Endothelial cell of umbilical vein (primary cell): ENCODE measurements around the gene SNAPC4. TPM values are rescaled to one million over a fixed set of nuclear protein-coding genes. Genes with fewer than 3 reads are reported as not detected.

Experiments used
- BruUV-seq: library from RNA; stranded (reverse); fragments of 400-500 nt; replicated peaks from 2 replicates; lab custom pipeline; 2021; lab: Mats Ljungman, UMichigan
- CTCF ChIA-PET: fragments of 300-600, 350-600 bp; sonication (Branson Sonifier 250); formaldehyde crosslinking; loops from one replicate; lab custom pipeline; 2021; ENCODE audit warnings: antibody characterized with exemption, inconsistent platforms; lab: Charles Lee
- POLR2A ChIA-PET: fragments of 300-600, 350-600 bp; sonication (Branson Sonifier 250); formaldehyde crosslinking; loops from one replicate; lab custom pipeline; 2021; ENCODE audit warnings: antibody characterized with exemption, inconsistent platforms; lab: Charles Lee
- DNase-seq: peaks from one replicate; pipeline ENCODE4 v3.0.0-alpha.2; 2011; ENCODE audit warnings: low read depth, low spot score
- FAIRE-seq: peaks from 2 replicates; lab custom pipeline; 2011; peaks lifted over from hg19 to GRCh38; lab: Jason Lieb, UNC
- H2AFZ ChIP-seq: 2 replicates; pipeline ENCODE4 v1.6.0; 2012; ENCODE audit warnings: low read depth, low read length, control low read depth, inconsistent platforms
- H3K27ac ChIP-seq: 2 replicates; pipeline ENCODE4 v1.5.1; 2011; ENCODE audit warnings: low read depth, mild to moderate bottlenecking, control low read depth, low read length, moderate library complexity; ENCODE audit not compliant: insufficient read depth
- H3K27me3 ChIP-seq, 2 experiments: 2 replicates each; pipeline versions ENCODE4 v1.6.0 to v1.6.1; 2011; ENCODE audit warnings: low read length in 2 of 2, mixed read lengths in 1 of 2; ENCODE audit not compliant: control insufficient read depth in 2 of 2, insufficient read depth in 2 of 2
- H3K36me3 ChIP-seq, 2 experiments: 2 replicates in 1 of 2; 3 replicates in 1 of 2; pipeline ENCODE4 v1.5.1; 2011; ENCODE audit warnings: low read length in 2 of 2, mild to moderate bottlenecking in 1 of 2, moderate library complexity in 1 of 2; ENCODE audit not compliant: control insufficient read depth in 2 of 2, insufficient read depth in 2 of 2; ENCODE audit errors: extremely low read depth in 1 of 2
- H3K4me1 ChIP-seq: 3 replicates; pipeline ENCODE4 v1.5.1; 2011; ENCODE audit warnings: mild to moderate bottlenecking, low read length; ENCODE audit not compliant: control insufficient read depth, insufficient read depth; ENCODE audit errors: extremely low read depth
- H3K4me2 ChIP-seq: 2 replicates; pipeline ENCODE4 v1.6.1; 2011; ENCODE audit warnings: low read length, control low read depth, mixed read lengths; ENCODE audit not compliant: insufficient read depth
- H3K4me3 ChIP-seq, 3 experiments: fragments of 200-600 bp in 1 of 3; sonication (generic), shearing (Covaris generic) in 1 of 3; replicated peaks in 1 of 3; 2 replicates each; pipeline ENCODE4 v1.5.1; 2011 to 2016; ENCODE audit warnings: control low read depth in 3 of 3, low read length in 3 of 3, mild to moderate bottlenecking in 2 of 3, inconsistent platforms in 1 of 3, low read depth in 1 of 3, moderate library complexity in 1 of 3; ENCODE audit not compliant: insufficient read depth in 1 of 3
- H3K79me2 ChIP-seq: 2 replicates; pipeline ENCODE4 v1.6.0; 2012; ENCODE audit warnings: low read length, inconsistent platforms; ENCODE audit not compliant: control insufficient read depth, insufficient read depth
- H3K9ac ChIP-seq: replicated peaks from 2 replicates; pipeline ENCODE3; 2011; ENCODE audit warnings: low read length, control low read depth; ENCODE audit not compliant: insufficient read depth; ENCODE audit errors: extremely low read depth
- H3K9me1 ChIP-seq: replicated peaks from 3 replicates; pipeline ENCODE4 v1.6.0; 2011; ENCODE audit warnings: mild to moderate bottlenecking, low read length; ENCODE audit not compliant: control insufficient read depth, insufficient read depth; ENCODE audit errors: extremely low read depth
- H3K9me3 ChIP-seq: replicated peaks from 2 replicates; pipeline ENCODE4 v1.5.1; 2012; ENCODE audit warnings: low read length, inconsistent platforms; ENCODE audit not compliant: control insufficient read depth, insufficient read depth
- H4K20me1 ChIP-seq: replicated peaks from 2 replicates; pipeline ENCODE3; 2011; ENCODE audit warnings: mild to moderate bottlenecking, low read length; ENCODE audit not compliant: control insufficient read depth, insufficient read depth; ENCODE audit errors: extremely low read depth
- EZH2 ChIP-seq: IDR thresholded peaks from 2 replicates; pipeline ENCODE4 v1.6.1; 2012; ENCODE audit warnings: borderline replicate concordance, low read depth, mild to moderate bottlenecking, moderate library complexity, low read length, inconsistent platforms; ENCODE audit not compliant: severe bottlenecking
- FOS ChIP-seq: IDR thresholded peaks from 2 replicates; pipeline ENCODE4 v1.6.1; 2011; ENCODE audit warnings: mild to moderate bottlenecking, low read length, moderate library complexity, borderline replicate concordance; ENCODE audit not compliant: insufficient read depth
- GATA2 ChIP-seq: IDR thresholded peaks from 2 replicates; pipeline ENCODE4 v1.7.0; 2011; ENCODE audit warnings: low read depth, mild to moderate bottlenecking, moderate library complexity, mixed read lengths, low read length; ENCODE audit not compliant: insufficient read length, insufficient read depth
- JUN ChIP-seq: IDR thresholded peaks from 2 replicates; pipeline ENCODE4 v1.6.1; 2011; ENCODE audit warnings: borderline replicate concordance, low read depth; ENCODE audit not compliant: insufficient read length, insufficient read depth
- MAX ChIP-seq: IDR thresholded peaks from 2 replicates; pipeline ENCODE4 v1.6.1; 2011; ENCODE audit not compliant: insufficient read depth, insufficient read length
- MYC ChIP-seq: IDR thresholded peaks from one replicate; pipeline ENCODE4 v1.6.1; 2011; ENCODE audit warnings: mild to moderate bottlenecking, low read depth, low read length
- POLR2A ChIP-seq: IDR thresholded peaks from 2 replicates; pipeline ENCODE4 v1.6.1; 2012; ENCODE audit warnings: low read depth, mild to moderate bottlenecking, control low read depth, low read length
- POLR2AphosphoS5 ChIP-seq: IDR thresholded peaks from 2 replicates; pipeline ENCODE4 v1.6.1; 2012; ENCODE audit warnings: low read depth, mild to moderate bottlenecking, control low read depth, low read length, moderate library complexity; ENCODE audit not compliant: insufficient read depth
- dilution Hi-C: fragments of 300-500 bp; cut with MboI; formaldehyde crosslinking; loops from one replicate; pipeline ENCODE4 v1.15.0; 2019; ENCODE audit warnings: low sequenced_read_pairs; ENCODE audit not compliant: extremely low pct_ligation_motif_present
- intact Hi-C: fragments of 100-400 bp; cut with micrococcal nuclease; formaldehyde crosslinking; loops from one replicate; pipeline ENCODE4 v1.10.0; 2022
- polyA plus RNA-seq, 4 experiments: library from polyadenylated mRNA; depleted of rRNA in 3 of 4; stranded (reverse) in 3 of 4; unstranded in 1 of 4; fragments of >200 nt; gene quantifications; 2 replicates each; pipeline versions ENCODE4 v1.2.1 to v1.2.3, GENCODE V29; 2011 to 2012; ENCODE audit warnings: missing spikeins in 1 of 4
- total RNA-seq: library from RNA; stranded (reverse); gene quantifications from 2 replicates; pipeline ENCODE4 v1.2.3, GENCODE V29; 2021
- TF ChIP-seq, protein P1 (sequence below), 2 donors: IDR thresholded peaks; 1 replicate in 1 of 2; 2 replicates in 1 of 2; pipeline ENCODE4 v1.5.1; 2011; ENCODE audit warnings: low read length in 2 of 2, mild to moderate bottlenecking in 2 of 2, moderate library complexity in 2 of 2, control low read depth in 1 of 2, inconsistent platforms in 1 of 2, low read depth in 1 of 2; ENCODE audit not compliant: insufficient read depth in 1 of 2; ENCODE audit errors: extremely low read depth in 1 of 2

The SNAPC4 gene
- total and polyA plus RNA-seq, 2 donors (not counting 3 experiments of a cell fraction or from before 2014, with no cell fraction given) = 6.7 to 17.5 TPM

DNA sequence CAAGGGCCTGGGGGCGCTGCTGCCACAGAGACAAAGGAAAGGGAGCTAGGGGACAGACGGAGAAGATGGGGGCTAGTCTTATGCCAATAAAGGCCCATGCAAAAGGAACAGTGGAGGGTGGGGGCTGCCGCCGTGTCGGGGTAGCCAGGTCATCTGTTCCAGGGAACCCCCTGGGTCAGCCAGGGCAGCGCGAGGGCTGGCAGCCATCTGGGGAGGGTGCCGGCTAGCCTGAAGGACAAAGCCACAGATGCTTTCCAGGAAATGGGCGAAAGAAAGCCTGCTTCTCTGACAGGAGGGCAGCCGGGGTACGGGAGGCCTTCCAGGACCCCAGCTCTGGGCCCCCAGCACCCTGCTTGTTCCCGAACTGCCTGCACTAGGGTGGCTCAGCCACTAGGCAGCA, 24.9 kb downstream of the SNAPC4 start:
- no peaks in the 10 kb centered on the region for H4K20me1 ChIP-seq
- no peak overlapping the region for H2AFZ ChIP-seq
- ChIA-PET POLR2A (no interaction called here), CTCF (no interaction called here)
- intact Hi-C loops = no loop called here
- no peak overlapping the region for H3K9ac ChIP-seq
- H3K4me3 ChIP-seq = no peak overlapping the region
- no peaks in the 10 kb centered on the region for H3K9me1 ChIP-seq
- no peaks in the 10 kb centered on the region for H3K4me1 ChIP-seq
- no peaks in the 10 kb centered on the region for H3K9me3 ChIP-seq
- dilution Hi-C loops = no loop called here
- no peak overlapping the region for H3K27ac ChIP-seq
- DNase-seq (no peak), FAIRE-seq (no peak)
- H3K36me3 ChIP-seq = peaks cover 4 to 12% of the 10 kb centered on the region in 2 experiments
- H3K27me3 ChIP-seq = no peaks in the 10 kb centered on the region
- no peaks in the 10 kb centered on the region for H3K79me2 ChIP-seq
- H3K4me2 ChIP-seq = no peak overlapping the region
- BruUV-seq = no TSS peak
- TF ChIP-seq, protein P1, sequence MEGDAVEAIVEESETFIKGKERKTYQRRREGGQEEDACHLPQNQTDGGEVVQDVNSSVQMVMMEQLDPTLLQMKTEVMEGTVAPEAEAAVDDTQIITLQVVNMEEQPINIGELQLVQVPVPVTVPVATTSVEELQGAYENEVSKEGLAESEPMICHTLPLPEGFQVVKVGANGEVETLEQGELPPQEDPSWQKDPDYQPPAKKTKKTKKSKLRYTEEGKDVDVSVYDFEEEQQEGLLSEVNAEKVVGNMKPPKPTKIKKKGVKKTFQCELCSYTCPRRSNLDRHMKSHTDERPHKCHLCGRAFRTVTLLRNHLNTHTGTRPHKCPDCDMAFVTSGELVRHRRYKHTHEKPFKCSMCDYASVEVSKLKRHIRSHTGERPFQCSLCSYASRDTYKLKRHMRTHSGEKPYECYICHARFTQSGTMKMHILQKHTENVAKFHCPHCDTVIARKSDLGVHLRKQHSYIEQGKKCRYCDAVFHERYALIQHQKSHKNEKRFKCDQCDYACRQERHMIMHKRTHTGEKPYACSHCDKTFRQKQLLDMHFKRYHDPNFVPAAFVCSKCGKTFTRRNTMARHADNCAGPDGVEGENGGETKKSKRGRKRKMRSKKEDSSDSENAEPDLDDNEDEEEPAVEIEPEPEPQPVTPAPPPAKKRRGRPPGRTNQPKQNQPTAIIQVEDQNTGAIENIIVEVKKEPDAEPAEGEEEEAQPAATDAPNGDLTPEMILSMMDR (IDR thresholded peaks at IDR 0.05; ENCODE audit: extremely low read depth in 1 of 2, insufficient read depth in 1 of 2, low read depth in 1 of 2, low read length in 2 of 2) = no peak

DNA sequence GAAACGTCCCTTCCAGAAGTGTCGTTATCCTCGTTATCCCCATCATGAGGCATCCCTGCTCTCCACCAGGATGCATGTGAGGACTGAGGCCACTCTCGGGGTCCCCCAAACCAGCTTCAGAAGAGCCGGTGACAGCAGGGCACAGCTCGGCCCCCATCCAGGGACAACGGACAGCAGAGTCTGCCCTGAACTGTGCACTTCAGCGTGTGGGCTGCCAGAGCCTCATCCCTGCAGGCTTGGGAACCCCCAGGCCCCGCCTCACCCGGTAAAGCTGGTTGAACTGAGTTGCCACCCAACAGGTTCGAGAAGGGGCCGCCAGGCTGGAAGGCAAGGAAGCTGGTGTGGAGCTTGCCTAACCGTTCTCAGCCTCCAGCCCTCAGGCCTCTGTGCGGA, 25.8 kb downstream of the SNAPC4 start:
- POLR2A ChIA-PET = no interaction called here
- DNase-seq = no peak
- TF ChIP-seq MYC (no peak), POLR2AphosphoS5 (no peak), MAX (no peak), GATA2 (no peak), JUN (no peak), EZH2 (no peak), FOS (no peak), POLR2A (no peak)
- TF ChIP-seq, protein P1 (IDR thresholded peaks at IDR 0.05; ENCODE audit: extremely low read depth in 1 of 2, insufficient read depth in 1 of 2, low read depth in 1 of 2, low read length in 2 of 2) = no peak
- no peak overlapping the region for H3K4me2 ChIP-seq
- no peak overlapping the region for H3K9ac ChIP-seq
- no peaks in the 10 kb centered on the region for H3K4me1 ChIP-seq
- no peaks in the 10 kb centered on the region for H3K9me1 ChIP-seq
- intact Hi-C loops = no loop called here
- CTCF ChIA-PET = no interaction called here
- no peak for FAIRE-seq
- H3K27me3 ChIP-seq = no peaks in the 10 kb centered on the region
- H2AFZ ChIP-seq = no peak overlapping the region
- H3K4me3 ChIP-seq = no peak overlapping the region
- peaks cover 2 to 5% of the 10 kb centered on the region in 2 experiments for H3K36me3 ChIP-seq
- dilution Hi-C loops = no loop called here
- H3K79me2 ChIP-seq = no peaks in the 10 kb centered on the region
- no peak overlapping the region for H3K27ac ChIP-seq
- H4K20me1 ChIP-seq = no peaks in the 10 kb centered on the region
- no peaks in the 10 kb centered on the region for H3K9me3 ChIP-seq
- BruUV-seq = no TSS peak
